K562 (cell line): ENCODE measurements around the gene TMPRSS11E.

Experiments
- ZBED1 ChIP-seq: IDR thresholded peaks from 2 replicates; pipeline ENCODE4 v1.6.1; 2014
- ZNF24 ChIP-seq: fragments of 450-650 bp; IDR thresholded peaks from 2 replicates; pipeline ENCODE4 v1.6.1; 2016
- ZNF445 ChIP-seq: fragments of 250-450 bp; sonication (Bioruptor Pico); IDR thresholded peaks from 2 replicates; pipeline ENCODE4 v1.4.0; 2020; ENCODE audit warnings: low read depth, mild to moderate bottlenecking, moderate library complexity
- TF ChIP-seq, protein P1 (sequence below): fragments of 450-650 bp; IDR thresholded peaks from 2 replicates; pipeline ENCODE4 v1.6.1; 2016; ENCODE audit warnings: mild to moderate bottlenecking, moderate library complexity
- TF ChIP-seq, protein P2 (sequence below): sonication (generic); formaldehyde crosslinking; IDR thresholded peaks from 2 replicates; pipeline ENCODE4 v1.9.0; 2022; ENCODE audit warnings: mild to moderate bottlenecking, missing genetic modification reagents

GRCh38 chr4:68401231-68401630, 46.0 kb upstream of the TMPRSS11E start:
- TF ChIP-seq, protein P1, sequence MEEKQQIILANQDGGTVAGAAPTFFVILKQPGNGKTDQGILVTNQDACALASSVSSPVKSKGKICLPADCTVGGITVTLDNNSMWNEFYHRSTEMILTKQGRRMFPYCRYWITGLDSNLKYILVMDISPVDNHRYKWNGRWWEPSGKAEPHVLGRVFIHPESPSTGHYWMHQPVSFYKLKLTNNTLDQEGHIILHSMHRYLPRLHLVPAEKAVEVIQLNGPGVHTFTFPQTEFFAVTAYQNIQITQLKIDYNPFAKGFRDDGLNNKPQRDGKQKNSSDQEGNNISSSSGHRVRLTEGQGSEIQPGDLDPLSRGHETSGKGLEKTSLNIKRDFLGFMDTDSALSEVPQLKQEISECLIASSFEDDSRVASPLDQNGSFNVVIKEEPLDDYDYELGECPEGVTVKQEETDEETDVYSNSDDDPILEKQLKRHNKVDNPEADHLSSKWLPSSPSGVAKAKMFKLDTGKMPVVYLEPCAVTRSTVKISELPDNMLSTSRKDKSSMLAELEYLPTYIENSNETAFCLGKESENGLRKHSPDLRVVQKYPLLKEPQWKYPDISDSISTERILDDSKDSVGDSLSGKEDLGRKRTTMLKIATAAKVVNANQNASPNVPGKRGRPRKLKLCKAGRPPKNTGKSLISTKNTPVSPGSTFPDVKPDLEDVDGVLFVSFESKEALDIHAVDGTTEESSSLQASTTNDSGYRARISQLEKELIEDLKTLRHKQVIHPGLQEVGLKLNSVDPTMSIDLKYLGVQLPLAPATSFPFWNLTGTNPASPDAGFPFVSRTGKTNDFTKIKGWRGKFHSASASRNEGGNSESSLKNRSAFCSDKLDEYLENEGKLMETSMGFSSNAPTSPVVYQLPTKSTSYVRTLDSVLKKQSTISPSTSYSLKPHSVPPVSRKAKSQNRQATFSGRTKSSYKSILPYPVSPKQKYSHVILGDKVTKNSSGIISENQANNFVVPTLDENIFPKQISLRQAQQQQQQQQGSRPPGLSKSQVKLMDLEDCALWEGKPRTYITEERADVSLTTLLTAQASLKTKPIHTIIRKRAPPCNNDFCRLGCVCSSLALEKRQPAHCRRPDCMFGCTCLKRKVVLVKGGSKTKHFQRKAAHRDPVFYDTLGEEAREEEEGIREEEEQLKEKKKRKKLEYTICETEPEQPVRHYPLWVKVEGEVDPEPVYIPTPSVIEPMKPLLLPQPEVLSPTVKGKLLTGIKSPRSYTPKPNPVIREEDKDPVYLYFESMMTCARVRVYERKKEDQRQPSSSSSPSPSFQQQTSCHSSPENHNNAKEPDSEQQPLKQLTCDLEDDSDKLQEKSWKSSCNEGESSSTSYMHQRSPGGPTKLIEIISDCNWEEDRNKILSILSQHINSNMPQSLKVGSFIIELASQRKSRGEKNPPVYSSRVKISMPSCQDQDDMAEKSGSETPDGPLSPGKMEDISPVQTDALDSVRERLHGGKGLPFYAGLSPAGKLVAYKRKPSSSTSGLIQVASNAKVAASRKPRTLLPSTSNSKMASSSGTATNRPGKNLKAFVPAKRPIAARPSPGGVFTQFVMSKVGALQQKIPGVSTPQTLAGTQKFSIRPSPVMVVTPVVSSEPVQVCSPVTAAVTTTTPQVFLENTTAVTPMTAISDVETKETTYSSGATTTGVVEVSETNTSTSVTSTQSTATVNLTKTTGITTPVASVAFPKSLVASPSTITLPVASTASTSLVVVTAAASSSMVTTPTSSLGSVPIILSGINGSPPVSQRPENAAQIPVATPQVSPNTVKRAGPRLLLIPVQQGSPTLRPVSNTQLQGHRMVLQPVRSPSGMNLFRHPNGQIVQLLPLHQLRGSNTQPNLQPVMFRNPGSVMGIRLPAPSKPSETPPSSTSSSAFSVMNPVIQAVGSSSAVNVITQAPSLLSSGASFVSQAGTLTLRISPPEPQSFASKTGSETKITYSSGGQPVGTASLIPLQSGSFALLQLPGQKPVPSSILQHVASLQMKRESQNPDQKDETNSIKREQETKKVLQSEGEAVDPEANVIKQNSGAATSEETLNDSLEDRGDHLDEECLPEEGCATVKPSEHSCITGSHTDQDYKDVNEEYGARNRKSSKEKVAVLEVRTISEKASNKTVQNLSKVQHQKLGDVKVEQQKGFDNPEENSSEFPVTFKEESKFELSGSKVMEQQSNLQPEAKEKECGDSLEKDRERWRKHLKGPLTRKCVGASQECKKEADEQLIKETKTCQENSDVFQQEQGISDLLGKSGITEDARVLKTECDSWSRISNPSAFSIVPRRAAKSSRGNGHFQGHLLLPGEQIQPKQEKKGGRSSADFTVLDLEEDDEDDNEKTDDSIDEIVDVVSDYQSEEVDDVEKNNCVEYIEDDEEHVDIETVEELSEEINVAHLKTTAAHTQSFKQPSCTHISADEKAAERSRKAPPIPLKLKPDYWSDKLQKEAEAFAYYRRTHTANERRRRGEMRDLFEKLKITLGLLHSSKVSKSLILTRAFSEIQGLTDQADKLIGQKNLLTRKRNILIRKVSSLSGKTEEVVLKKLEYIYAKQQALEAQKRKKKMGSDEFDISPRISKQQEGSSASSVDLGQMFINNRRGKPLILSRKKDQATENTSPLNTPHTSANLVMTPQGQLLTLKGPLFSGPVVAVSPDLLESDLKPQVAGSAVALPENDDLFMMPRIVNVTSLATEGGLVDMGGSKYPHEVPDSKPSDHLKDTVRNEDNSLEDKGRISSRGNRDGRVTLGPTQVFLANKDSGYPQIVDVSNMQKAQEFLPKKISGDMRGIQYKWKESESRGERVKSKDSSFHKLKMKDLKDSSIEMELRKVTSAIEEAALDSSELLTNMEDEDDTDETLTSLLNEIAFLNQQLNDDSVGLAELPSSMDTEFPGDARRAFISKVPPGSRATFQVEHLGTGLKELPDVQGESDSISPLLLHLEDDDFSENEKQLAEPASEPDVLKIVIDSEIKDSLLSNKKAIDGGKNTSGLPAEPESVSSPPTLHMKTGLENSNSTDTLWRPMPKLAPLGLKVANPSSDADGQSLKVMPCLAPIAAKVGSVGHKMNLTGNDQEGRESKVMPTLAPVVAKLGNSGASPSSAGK = no peak
- TF ChIP-seq, protein P2, sequence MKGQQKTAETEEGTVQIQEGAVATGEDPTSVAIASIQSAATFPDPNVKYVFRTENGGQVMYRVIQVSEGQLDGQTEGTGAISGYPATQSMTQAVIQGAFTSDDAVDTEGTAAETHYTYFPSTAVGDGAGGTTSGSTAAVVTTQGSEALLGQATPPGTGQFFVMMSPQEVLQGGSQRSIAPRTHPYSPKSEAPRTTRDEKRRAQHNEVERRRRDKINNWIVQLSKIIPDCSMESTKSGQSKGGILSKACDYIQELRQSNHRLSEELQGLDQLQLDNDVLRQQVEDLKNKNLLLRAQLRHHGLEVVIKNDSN = no peak
- TF ChIP-seq ZNF24 (no peak), ZNF445 (no peak), ZBED1 (no peak)
